Measurements from ENCODE around the gene KEAP1.

Gene KEAP1

GRCh38 chr19:10486551-10486950 lies 16.6 kb downstream of the KEAP1 start:
- DNase-seq (ENCODE audit: extremely low read depth, low read depth): no peak
- TF ChIP-seq CTCF (IDR thresholded peaks at IDR 0.05; ENCODE audit: low read depth, low read length): no peak

- peak; percentile 32 for TF ChIP-seq CTCF (IDR thresholded peaks at IDR 0.05; ENCODE audit: low read depth, low read length)
- DNase-seq (ENCODE audit: extremely low read depth, low read depth): peak; percentile 57
Measured at GRCh38 chr19:10478903-10479384, 24.2 kb downstream of the KEAP1 start.

GRCh38 chr19:10478476-10478875 lies 24.7 kb downstream of the KEAP1 start:
- no peak for DNase-seq (ENCODE audit: extremely low read depth, low read depth)
- no peak for TF ChIP-seq CTCF (IDR thresholded peaks at IDR 0.05; ENCODE audit: low read depth, low read length)

GRCh38 chr19:10474962-10475451 lies 28.1 kb downstream of the KEAP1 start:
- no peak for TF ChIP-seq CTCF (IDR thresholded peaks at IDR 0.05; ENCODE audit: low read depth, low read length)
- DNase-seq (ENCODE audit: extremely low read depth, low read depth): no peak

- no peak for DNase-seq (ENCODE audit: extremely low read depth, low read depth)
- no peak for TF ChIP-seq CTCF (IDR thresholded peaks at IDR 0.05; ENCODE audit: low read depth, low read length)
Measured at GRCh38 chr19:10473192-10473591, 30.0 kb downstream of the KEAP1 start.

GRCh38 chr19:10471909-10472308 lies 31.2 kb downstream of the KEAP1 start:
- peak; percentile 28 for TF ChIP-seq CTCF (IDR thresholded peaks at IDR 0.05; ENCODE audit: low read depth, low read length)
- DNase-seq (ENCODE audit: extremely low read depth, low read depth): no peak

GRCh38 chr19:10468133-10468532 lies 35.0 kb downstream of the KEAP1 start:
- no peak for DNase-seq (ENCODE audit: extremely low read depth, low read depth)
- no peak for TF ChIP-seq CTCF (IDR thresholded peaks at IDR 0.05; ENCODE audit: low read depth, low read length)

All from AG09319 (cell line).